Loucy (cell line): ENCODE measurements around the gene ZSCAN16.

ENCODE experiments used
- CTCF ChIP-seq: fragments of 200-600 bp; sonication (generic); conservative IDR thresholded peaks from 2 replicates; pipeline ENCODE4 v1.5.1; 2014; ENCODE audit warnings: mild to moderate bottlenecking, antibody characterized with exemption, low read length
- EZH2phosphoT487 ChIP-seq: fragments of 200-600 bp; IDR thresholded peaks from 2 replicates; pipeline ENCODE4 v1.6.1; 2018; ENCODE audit warnings: antibody characterized with exemption, mild to moderate bottlenecking, moderate library complexity, borderline replicate concordance

GRCh38 chr6:28121876-28122275 is 2.5 kb upstream of the ZSCAN16 start:
- TF ChIP-seq CTCF (no peak), EZH2phosphoT487 (no peak)
